ENCODE data around the gene BFAR. TPM values are rescaled to one million over a fixed set of nuclear protein-coding genes. Genes with fewer than 3 reads are reported as not detected.

Gene BFAR
- total RNA-seq, 1 experiment from 2014 or later, result 91.7 TPM

- Histone ChIP-seq H3T11ph (ENCODE audit: low read length) (no peak overlapping the region), H3K79me1 (ENCODE audit: insufficient read depth, low read depth, low read length, poor library complexity, severe bottlenecking) (no peaks in the 10 kb centered on the region), H4K8ac (replicated peaks; ENCODE audit: insufficient read length, low read depth, low read length) (no peak overlapping the region), H2BK20ac (ENCODE audit: low read depth, low read length, poor library complexity, severe bottlenecking) (no peak overlapping the region), H3K18ac (ENCODE audit: insufficient read length, low read depth, low read length) (no peak overlapping the region), H3K23ac (ENCODE audit: insufficient read length, low read depth, low read length) (no peak overlapping the region), H3K4me2 (ENCODE audit: insufficient read depth, insufficient read length, low read length) (no peak overlapping the region), H2AK5ac (ENCODE audit: insufficient read length, low read length) (no peak overlapping the region), H3K4ac (ENCODE audit: low read depth, low read length) (no peak overlapping the region), H2AFZ (ENCODE audit: low read length) (no peak overlapping the region), H3K27ac (ENCODE audit: insufficient read length, low read depth, low read length) (no peak overlapping the region), H2BK15ac (ENCODE audit: low read depth, low read length) (no peak overlapping the region), H2BK5ac (ENCODE audit: insufficient read length, low read length) (no peak overlapping the region), H2BK120ac (ENCODE audit: low read depth, low read length, poor library complexity, severe bottlenecking) (no peak overlapping the region), H3K27me3 (ENCODE audit: insufficient read depth, low read length) (no peaks in the 10 kb centered on the region), H4K5ac (ENCODE audit: insufficient read length, low read depth, low read length) (no peak overlapping the region), H3K9ac (ENCODE audit: extremely low read depth, insufficient read length, low read length) (no peak overlapping the region), H4K20me1 (ENCODE audit: control insufficient read depth, insufficient read depth, insufficient read length) (no peaks in the 10 kb centered on the region), H4K91ac (ENCODE audit: insufficient read length, low read depth, low read length) (no peak overlapping the region), H3K56ac (ENCODE audit: insufficient read length, low read depth, low read length) (no peak overlapping the region), H3K79me2 (ENCODE audit: insufficient read depth, low read length) (no peaks in the 10 kb centered on the region), H3K14ac (ENCODE audit: insufficient read depth, low read length) (no peak overlapping the region), H3K23me2 (ENCODE audit: insufficient read length, low read depth, low read length, poor library complexity, severe bottlenecking) (no peaks in the 10 kb centered on the region), H3K4me1 (ENCODE audit: insufficient read depth, low read length) (no peaks in the 10 kb centered on the region), H2BK12ac (ENCODE audit: insufficient read length, low read depth, low read length) (no peak overlapping the region), H3K9me3 (ENCODE audit: control insufficient read depth, low read depth, low read length) (no peaks in the 10 kb centered on the region)
- no peak overlapping the region for H3K27ac Mint-ChIP-seq
- H3K4me1 Mint-ChIP-seq, result no peaks in the 10 kb centered on the region
- TF ChIP-seq CTCF (conservative IDR thresholded peaks at IDR 0.05), result no peak
- no peaks in the 10 kb centered on the region for H3K9me3 Mint-ChIP-seq
- no peak for DNase-seq
- H3K27me3 Mint-ChIP-seq (ENCODE audit: low read depth), result no peaks in the 10 kb centered on the region; the same call in 1 of the 2 replicates
- H3K4me3 Mint-ChIP-seq, result no peak overlapping the region
- peaks cover 21 to 75% (median 57%) of the 10 kb centered on the region in 3 experiments for H3K36me3 Mint-ChIP-seq (ENCODE audit: insufficient read depth in 1 of 3, low read depth in 3 of 3)
- no CpG with 5 or more reads among the region's 3 CpGs for WGBS (ENCODE audit: extremely low coverage, insufficient read length, low lambda C conversion rate)
Observed at GRCh38 chr16:14585287-14585686, 47.5 kb upstream of the BFAR start.
